Osteocyte (in vitro differentiated cells): ENCODE data around the gene SPRY1. TPM values are rescaled to one million over a fixed set of nuclear protein-coding genes. Genes with fewer than 3 reads are reported as not detected.

Experiments used
- DNase-seq: peaks from one replicate; pipeline ENCODE4 v3.0.0; 2021; ENCODE audit warnings: mixed read lengths; ENCODE audit not compliant: unreplicated experiment; ENCODE audit errors: extremely low spot score
- H3K27ac Mint-ChIP-seq: one replicate; pipeline ENCODE4 v1.8.0; 2021; ENCODE audit warnings: mild to moderate bottlenecking, mixed read lengths; ENCODE audit not compliant: unreplicated experiment
- H3K27me3 Mint-ChIP-seq: one replicate; pipeline ENCODE4 v1.8.0; 2021; ENCODE audit warnings: mixed read lengths; ENCODE audit not compliant: unreplicated experiment
- H3K36me3 Mint-ChIP-seq: one replicate; pipeline ENCODE4 v1.8.0; 2021; ENCODE audit warnings: mixed read lengths; ENCODE audit not compliant: unreplicated experiment
- H3K4me1 Mint-ChIP-seq: one replicate; pipeline ENCODE4 v1.8.0; 2021; ENCODE audit warnings: mixed read lengths; ENCODE audit not compliant: unreplicated experiment
- H3K4me3 Mint-ChIP-seq: one replicate; pipeline ENCODE4 v1.8.0; 2021; ENCODE audit warnings: mild to moderate bottlenecking, moderate library complexity, mixed read lengths; ENCODE audit not compliant: unreplicated experiment
- H3K9me3 Mint-ChIP-seq: one replicate; pipeline ENCODE4 v1.8.0; 2021; ENCODE audit warnings: mixed read lengths; ENCODE audit not compliant: unreplicated experiment
- CTCF ChIP-seq: fragments of 200-600 bp; sonication (generic); IDR thresholded peaks from 2 replicates; pipeline ENCODE4 v1.5.0; 2021; ENCODE audit warnings: antibody characterized with exemption, mild to moderate bottlenecking, moderate library complexity
- total RNA-seq: library from RNA; stranded (reverse); gene quantifications from 2 replicates; pipeline ENCODE4 v1.2.1, GENCODE V29; 2021

The SPRY1 gene
- total RNA-seq, 1 donor from 2014 or later: 51.7 TPM

- H3K4me1 Mint-ChIP-seq: no peaks in the 10 kb centered on the region
- no peak overlapping the region for H3K4me3 Mint-ChIP-seq
- no peaks in the 10 kb centered on the region for H3K36me3 Mint-ChIP-seq
- H3K9me3 Mint-ChIP-seq: no peaks in the 10 kb centered on the region
- no peak for DNase-seq
- H3K27me3 Mint-ChIP-seq: peaks cover 6% of the 10 kb centered on the region
- H3K27ac Mint-ChIP-seq: no peak overlapping the region
- TF ChIP-seq CTCF: no peak
These were observed 41.4 kb downstream of the SPRY1 start for GRCh38 chr4:123438031-123438430.

- no peak for DNase-seq
- H3K9me3 Mint-ChIP-seq: no peaks in the 10 kb centered on the region
- H3K27ac Mint-ChIP-seq: no peak overlapping the region
- peaks cover 10% of the 10 kb centered on the region for H3K4me1 Mint-ChIP-seq
- no peak for TF ChIP-seq CTCF
- H3K36me3 Mint-ChIP-seq: no peaks in the 10 kb centered on the region
- H3K27me3 Mint-ChIP-seq: no peaks in the 10 kb centered on the region
- H3K4me3 Mint-ChIP-seq: no peak overlapping the region
These were observed 47.0 kb downstream of the SPRY1 start for GRCh38 chr4:123443401-123444289.

- TF ChIP-seq CTCF: no peak
- Mint-ChIP-seq H3K36me3 (no peaks in the 10 kb centered on the region), H3K4me3 (no peak overlapping the region), H3K27me3 (no peaks in the 10 kb centered on the region), H3K9me3 (no peaks in the 10 kb centered on the region), H3K27ac (no peak overlapping the region), H3K4me1 (peaks cover 13% of the 10 kb centered on the region)
- no peak for DNase-seq
These were observed 47.7 kb downstream of the SPRY1 start for GRCh38 chr4:123444290-123444731.

GRCh38 chr4:123446865-123447474 is 50.4 kb downstream of the SPRY1 start:
- H3K4me3 Mint-ChIP-seq: no peak overlapping the region
- H3K27ac Mint-ChIP-seq: no peak overlapping the region
- no peaks in the 10 kb centered on the region for H3K27me3 Mint-ChIP-seq
- H3K36me3 Mint-ChIP-seq: no peaks in the 10 kb centered on the region
- DNase-seq: no peak
- peaks cover 25% of the 10 kb centered on the region for H3K4me1 Mint-ChIP-seq
- no peak for TF ChIP-seq CTCF
- H3K9me3 Mint-ChIP-seq: no peaks in the 10 kb centered on the region

- Mint-ChIP-seq H3K27me3 (no peaks in the 10 kb centered on the region), H3K4me1 (peaks cover 23% of the 10 kb centered on the region), H3K27ac (no peak overlapping the region), H3K9me3 (no peaks in the 10 kb centered on the region), H3K4me3 (no peak overlapping the region), H3K36me3 (no peaks in the 10 kb centered on the region)
- no peak for TF ChIP-seq CTCF
- DNase-seq: no peak
These were observed 52.8 kb downstream of the SPRY1 start for GRCh38 chr4:123449362-123449761.
